GM12878 (cell line): ENCODE measurements around the gene DMD. TPM values are rescaled to one million over a fixed set of nuclear protein-coding genes. Genes with fewer than 3 reads are reported as not detected.

Experiments used
- ATAC-seq: fragments of 200-7000 bp; cut with Tn5 transposase; 3 replicates; pipeline ENCODE4 v1.9.1; 2020; ENCODE audit warnings: mild to moderate bottlenecking, moderate library complexity
- BruUV-seq: library from RNA; stranded (reverse); fragments of 400-500 nt; replicated peaks from 2 replicates; lab custom pipeline; 2021; lab: Mats Ljungman, UMichigan
- CTCF ChIA-PET: fragments of 300-600 bp; sonication (Branson Sonifier 250); formaldehyde crosslinking; extraction: SDS; loops from one replicate; lab custom pipeline; 2021; ENCODE audit warnings: inconsistent platforms; lab: Yijun Ruan, JAX
- POLR2A ChIA-PET: fragments of 350-600 bp; formaldehyde crosslinking; extraction: SDS; loops from one replicate; lab custom pipeline; 2021; ENCODE audit warnings: inconsistent platforms; lab: Charles Lee
- RAD21 ChIA-PET: fragments of 300-600 bp; sonication (Branson Sonifier 250); formaldehyde crosslinking; loops from one replicate; lab custom pipeline; 2023; ENCODE audit warnings: antibody characterized with exemption; ENCODE audit not compliant: unreplicated experiment; lab: Charles Lee
- SMC1A ChIA-PET: fragments of 300-600 bp; sonication (Branson Sonifier 250); formaldehyde crosslinking; loops from one replicate; lab custom pipeline; 2023; ENCODE audit not compliant: unreplicated experiment, uncharacterized antibody; lab: Charles Lee
- DNase-seq: peaks from one replicate; pipeline ENCODE4 v3.0.0-alpha.2; 2011; ENCODE audit warnings: low read depth, low spot score
- FAIRE-seq: peaks from 3 replicates; lab custom pipeline; 2011; peaks lifted over from hg19 to GRCh38; lab: Jason Lieb, UNC
- H2AFZ ChIP-seq: 2 replicates; pipeline ENCODE4 v1.6.0; 2011; ENCODE audit warnings: low read depth, low read length, control low read depth; ENCODE audit not compliant: control insufficient read depth
- H3K27ac ChIP-seq: 2 replicates; pipeline ENCODE4 v1.5.1; 2011; ENCODE audit warnings: control low read depth; ENCODE audit not compliant: control insufficient read depth, insufficient read depth
- H3K27me3 ChIP-seq, 2 experiments: replicated peaks in 1 of 2; 2 replicates each; pipeline versions ENCODE4 v1.6.0 to v1.6.1; 2011; ENCODE audit warnings: low read length in 1 of 2; ENCODE audit not compliant: control insufficient read depth in 2 of 2, insufficient read depth in 2 of 2
- H3K36me3 ChIP-seq, 2 experiments: 2 replicates each; pipeline ENCODE4 v1.5.1; 2011; ENCODE audit warnings: low read length in 1 of 2; ENCODE audit not compliant: control insufficient read depth in 2 of 2, insufficient read depth in 2 of 2
- H3K4me1 ChIP-seq: 2 replicates; pipeline ENCODE4 v1.6.1; 2011; ENCODE audit warnings: mild to moderate bottlenecking, low read length, moderate library complexity, mixed read lengths; ENCODE audit not compliant: control insufficient read depth, insufficient read depth
- H3K4me2 ChIP-seq: 2 replicates; pipeline ENCODE4 v1.6.0; 2011; ENCODE audit warnings: control low read depth; ENCODE audit not compliant: control insufficient read depth, insufficient read depth
- H3K4me3 ChIP-seq: fragments of 200-600 bp; sonication (generic); 2 replicates; pipeline ENCODE4 v1.5.1; 2016
- H3K79me2 ChIP-seq: 2 replicates; pipeline ENCODE4 v1.6.0; 2011; ENCODE audit warnings: low read length; ENCODE audit not compliant: control insufficient read depth, insufficient read depth
- H3K9ac ChIP-seq: 2 replicates; pipeline ENCODE4 v1.8.0; 2011; ENCODE audit warnings: low read length, control low read depth, mixed read lengths; ENCODE audit not compliant: control insufficient read depth, insufficient read depth
- H3K9me3 ChIP-seq: replicated peaks from 3 replicates; pipeline ENCODE4 v1.5.1; 2011; ENCODE audit warnings: mild to moderate bottlenecking, low read length; ENCODE audit not compliant: control insufficient read depth, insufficient read depth
- H4K20me1 ChIP-seq: 2 replicates; pipeline ENCODE4 v1.6.0; 2011; ENCODE audit not compliant: control insufficient read depth, insufficient read depth
- EGR1 ChIP-seq, 2 experiments: IDR thresholded peaks; 1 replicate in 1 of 2; 2 replicates in 1 of 2; pipeline ENCODE4 v1.6.1; 2011 to 2012; ENCODE audit warnings: low read depth in 2 of 2, low read length in 2 of 2, borderline replicate concordance in 1 of 2, mild to moderate bottlenecking in 1 of 2, moderate library complexity in 1 of 2
- IKZF1 ChIP-seq: fragments of 450-650 bp; conservative IDR thresholded peaks from 2 replicates; pipeline ENCODE4 v1.6.1; 2017; ENCODE audit warnings: antibody characterized with exemption, mild to moderate bottlenecking
- MTA3 ChIP-seq: IDR thresholded peaks from 2 replicates; pipeline ENCODE4 v1.6.1; 2012; ENCODE audit warnings: low read length, inconsistent platforms, borderline replicate concordance
- MYB ChIP-seq: fragments of 150-350 bp; IDR thresholded peaks from 2 replicates; pipeline ENCODE4 v1.6.1; 2014; ENCODE audit warnings: mild to moderate bottlenecking, low read depth, low read length, borderline replicate concordance
- RB1 ChIP-seq: fragments of 450-650 bp; formaldehyde crosslinking; IDR thresholded peaks from 2 replicates; pipeline ENCODE4 v1.6.1; 2017; ENCODE audit warnings: mild to moderate bottlenecking, borderline replicate concordance
- SIX5 ChIP-seq: IDR thresholded peaks from 2 replicates; pipeline ENCODE4 v1.6.1; 2011; ENCODE audit warnings: mild to moderate bottlenecking, low read depth, low read length, moderate library complexity; ENCODE audit not compliant: severe bottlenecking
- SMAD1 ChIP-seq: fragments of 450-650 bp; IDR thresholded peaks from 2 replicates; pipeline ENCODE4 v1.6.1; 2018; ENCODE audit warnings: mild to moderate bottlenecking, low read depth; ENCODE audit not compliant: partially characterized antibody
- SREBF2 ChIP-seq: IDR thresholded peaks from 2 replicates; pipeline ENCODE4 v1.6.1; 2012; ENCODE audit warnings: mild to moderate bottlenecking, low read length
- TCF12 ChIP-seq: IDR thresholded peaks from 2 replicates; pipeline ENCODE4 v1.6.1; 2011; ENCODE audit warnings: low read depth, mild to moderate bottlenecking, low read length
- TCF3 ChIP-seq: IDR thresholded peaks from 2 replicates; pipeline ENCODE4 v1.6.1; 2012; ENCODE audit warnings: low read depth, mild to moderate bottlenecking, low read length, borderline replicate concordance; ENCODE audit not compliant: insufficient read depth
- TCF7 ChIP-seq: IDR thresholded peaks from 2 replicates; pipeline ENCODE4 v1.6.1; 2014; ENCODE audit warnings: antibody characterized with exemption, borderline replicate concordance
- YY1 ChIP-seq: IDR thresholded peaks from 2 replicates; pipeline ENCODE4 v1.6.1; 2011; ENCODE audit warnings: low read depth, mild to moderate bottlenecking, low read length
- WGBS: methylation state at CpG from one replicate; pipeline ENCODE4 v1.1.6; 2016; ENCODE audit warnings: low lambda C conversion rate; ENCODE audit not compliant: insufficient replicate concordance, insufficient coverage; ENCODE audit errors: missing lambda C conversion rate; 5-methylcytosine and 5-hydroxymethylcytosine counted together
- in situ Hi-C: fragments of 300-500 bp; cut with MboI; formaldehyde crosslinking; loops from 9 replicates; pipeline ENCODE4 v1.14.3; 2018; ENCODE audit warnings: mixed read lengths
- intact Hi-C: fragments of 100-400 bp; cut with micrococcal nuclease; formaldehyde crosslinking; loops from one replicate; pipeline ENCODE4 v1.14.2; 2022; ENCODE audit not compliant: unreplicated experiment
- polyA plus RNA-seq, 11 experiments: library from polyadenylated mRNA; depleted of rRNA in 4 of 11; unstranded in 6 of 11; stranded (reverse) in 5 of 11; fragments of >200 nt; fragmentation: Nextera tagmentation in 4 of 11; fragmentation: Illumina TruSeq in 1 of 11; extraction: Ambion mirVana in 4 of 11; extraction: Trizol in 1 of 11; gene quantifications; 1 replicate in 1 of 11; 2 replicates in 10 of 11; pipeline versions ENCODE4 v1.2.1 to v1.2.3, GENCODE V29; 2011 to 2016; ENCODE audit warnings: inconsistent platforms in 2 of 11, missing spikeins in 2 of 11, low read depth in 1 of 11
- total RNA-seq, 4 experiments: library from RNA; depleted of rRNA in 3 of 4; stranded (reverse); fragments of >200 nt in 3 of 4; fragmentation: Illumina TruSeq in 1 of 4; extraction: Trizol in 1 of 4; gene quantifications; 2 replicates each; pipeline versions ENCODE4 v1.2.1 to v1.2.3, GENCODE V29; 2013 to 2021
- TF ChIP-seq, protein P1 (sequence below): fragments of 450-650 bp; IDR thresholded peaks from 2 replicates; pipeline ENCODE4 v1.6.1; 2017; ENCODE audit warnings: low read depth, mild to moderate bottlenecking, moderate library complexity
- TF ChIP-seq, protein P2 (sequence below): fragments of 450-650 bp; IDR thresholded peaks from 2 replicates; pipeline ENCODE4 v1.6.1; 2017; ENCODE audit warnings: mild to moderate bottlenecking, moderate library complexity
- TF ChIP-seq, protein P3 (sequence below): fragments of 450-650 bp; IDR thresholded peaks from 2 replicates; pipeline ENCODE4 v1.6.1; 2014; ENCODE audit warnings: mild to moderate bottlenecking

The DMD gene
- total and polyA plus RNA-seq, 10 of the 15 experiments (the other 5 are each of a cell fraction or from before 2014, with no cell fraction given) = 1.4 to 24.3 (median 4.3) TPM

DNA sequence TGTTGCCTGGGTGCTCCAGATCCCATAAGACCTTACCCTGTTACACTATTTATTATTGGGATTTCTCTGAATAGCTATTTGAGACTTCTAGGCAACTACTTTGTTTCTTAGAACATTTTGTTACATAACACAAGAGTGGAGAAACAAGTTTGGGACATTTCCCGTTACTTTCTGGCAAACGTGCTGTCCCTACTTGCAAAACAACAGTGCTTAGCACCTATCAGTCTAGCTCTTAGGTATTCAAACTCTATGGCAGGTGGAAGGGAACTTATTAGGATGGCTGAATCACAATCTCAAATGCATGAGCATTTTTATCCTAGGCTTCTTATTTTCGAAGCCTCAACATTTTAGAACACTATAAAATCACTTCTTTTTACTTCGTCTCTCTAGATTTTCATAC lies 613.6 kb downstream of the DMD start:
- intact Hi-C loops (no loop called here), in situ Hi-C loops (no loop called here)
- Histone ChIP-seq H3K27me3 (no peaks in the 10 kb centered on the region), H3K4me3 (no peak overlapping the region), H3K36me3 (no peaks in the 10 kb centered on the region), H2AFZ (no peak overlapping the region), H3K79me2 (no peaks in the 10 kb centered on the region), H3K9ac (no peak overlapping the region), H3K4me1 (no peaks in the 10 kb centered on the region), H3K9me3 (no peaks in the 10 kb centered on the region; the same call in 2 of the 3 replicates), H3K4me2 (no peak overlapping the region), H3K27ac (no peak overlapping the region), H4K20me1 (no peaks in the 10 kb centered on the region)
- 15% methylated on average over 4 of the region's 4 CpGs for WGBS
- DNase-seq (no peak), ATAC-seq (no peak), FAIRE-seq (no peak)
- SMC1A ChIA-PET = no interaction called here
- POLR2A ChIA-PET = no interaction called here
- RAD21 ChIA-PET = no interaction called here
- BruUV-seq = no TSS peak
- CTCF ChIA-PET = no interaction called here
- TF ChIP-seq SMAD1 (no peak), SREBF2 (no peak), SIX5 (no peak), MYB (no peak), TCF7 (no peak), RB1 (no peak), IKZF1 (no peak), TCF12 (no peak), YY1 (no peak), EGR1 (IDR thresholded peaks at IDR 0.05; ENCODE audit: borderline replicate concordance in 1 of 2, low read depth in 2 of 2, low read length in 2 of 2) (no peak), TCF3 (no peak), MTA3 (no peak)
- TF ChIP-seq, protein P1, sequence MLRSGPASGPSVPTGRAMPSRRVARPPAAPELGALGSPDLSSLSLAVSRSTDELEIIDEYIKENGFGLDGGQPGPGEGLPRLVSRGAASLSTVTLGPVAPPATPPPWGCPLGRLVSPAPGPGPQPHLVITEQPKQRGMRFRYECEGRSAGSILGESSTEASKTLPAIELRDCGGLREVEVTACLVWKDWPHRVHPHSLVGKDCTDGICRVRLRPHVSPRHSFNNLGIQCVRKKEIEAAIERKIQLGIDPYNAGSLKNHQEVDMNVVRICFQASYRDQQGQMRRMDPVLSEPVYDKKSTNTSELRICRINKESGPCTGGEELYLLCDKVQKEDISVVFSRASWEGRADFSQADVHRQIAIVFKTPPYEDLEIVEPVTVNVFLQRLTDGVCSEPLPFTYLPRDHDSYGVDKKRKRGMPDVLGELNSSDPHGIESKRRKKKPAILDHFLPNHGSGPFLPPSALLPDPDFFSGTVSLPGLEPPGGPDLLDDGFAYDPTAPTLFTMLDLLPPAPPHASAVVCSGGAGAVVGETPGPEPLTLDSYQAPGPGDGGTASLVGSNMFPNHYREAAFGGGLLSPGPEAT = no peak
- TF ChIP-seq, protein P2, sequence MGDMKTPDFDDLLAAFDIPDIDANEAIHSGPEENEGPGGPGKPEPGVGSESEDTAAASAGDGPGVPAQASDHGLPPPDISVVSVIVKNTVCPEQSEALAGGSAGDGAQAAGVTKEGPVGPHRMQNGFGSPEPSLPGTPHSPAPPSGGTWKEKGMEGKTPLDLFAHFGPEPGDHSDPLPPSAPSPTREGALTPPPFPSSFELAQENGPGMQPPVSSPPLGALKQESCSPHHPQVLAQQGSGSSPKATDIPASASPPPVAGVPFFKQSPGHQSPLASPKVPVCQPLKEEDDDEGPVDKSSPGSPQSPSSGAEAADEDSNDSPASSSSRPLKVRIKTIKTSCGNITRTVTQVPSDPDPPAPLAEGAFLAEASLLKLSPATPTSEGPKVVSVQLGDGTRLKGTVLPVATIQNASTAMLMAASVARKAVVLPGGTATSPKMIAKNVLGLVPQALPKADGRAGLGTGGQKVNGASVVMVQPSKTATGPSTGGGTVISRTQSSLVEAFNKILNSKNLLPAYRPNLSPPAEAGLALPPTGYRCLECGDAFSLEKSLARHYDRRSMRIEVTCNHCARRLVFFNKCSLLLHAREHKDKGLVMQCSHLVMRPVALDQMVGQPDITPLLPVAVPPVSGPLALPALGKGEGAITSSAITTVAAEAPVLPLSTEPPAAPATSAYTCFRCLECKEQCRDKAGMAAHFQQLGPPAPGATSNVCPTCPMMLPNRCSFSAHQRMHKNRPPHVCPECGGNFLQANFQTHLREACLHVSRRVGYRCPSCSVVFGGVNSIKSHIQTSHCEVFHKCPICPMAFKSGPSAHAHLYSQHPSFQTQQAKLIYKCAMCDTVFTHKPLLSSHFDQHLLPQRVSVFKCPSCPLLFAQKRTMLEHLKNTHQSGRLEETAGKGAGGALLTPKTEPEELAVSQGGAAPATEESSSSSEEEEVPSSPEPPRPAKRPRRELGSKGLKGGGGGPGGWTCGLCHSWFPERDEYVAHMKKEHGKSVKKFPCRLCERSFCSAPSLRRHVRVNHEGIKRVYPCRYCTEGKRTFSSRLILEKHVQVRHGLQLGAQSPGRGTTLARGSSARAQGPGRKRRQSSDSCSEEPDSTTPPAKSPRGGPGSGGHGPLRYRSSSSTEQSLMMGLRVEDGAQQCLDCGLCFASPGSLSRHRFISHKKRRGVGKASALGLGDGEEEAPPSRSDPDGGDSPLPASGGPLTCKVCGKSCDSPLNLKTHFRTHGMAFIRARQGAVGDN = no peak
- TF ChIP-seq, protein P3, sequence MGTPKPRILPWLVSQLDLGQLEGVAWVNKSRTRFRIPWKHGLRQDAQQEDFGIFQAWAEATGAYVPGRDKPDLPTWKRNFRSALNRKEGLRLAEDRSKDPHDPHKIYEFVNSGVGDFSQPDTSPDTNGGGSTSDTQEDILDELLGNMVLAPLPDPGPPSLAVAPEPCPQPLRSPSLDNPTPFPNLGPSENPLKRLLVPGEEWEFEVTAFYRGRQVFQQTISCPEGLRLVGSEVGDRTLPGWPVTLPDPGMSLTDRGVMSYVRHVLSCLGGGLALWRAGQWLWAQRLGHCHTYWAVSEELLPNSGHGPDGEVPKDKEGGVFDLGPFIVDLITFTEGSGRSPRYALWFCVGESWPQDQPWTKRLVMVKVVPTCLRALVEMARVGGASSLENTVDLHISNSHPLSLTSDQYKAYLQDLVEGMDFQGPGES = no peak
